Neutrophil (primary cell): ENCODE results near the gene OR5AP2.
"Not testable (repeated sequence)": the region's sequence is repeated elsewhere in the genome, so short reads cannot be mapped to it uniquely, and the experiment has no call there.

Source experiments
- H3K27ac ChIP-seq: fragments of 200-600 bp; sonication (generic); 2 replicates; pipeline ENCODE4 v1.5.1; 2016; ENCODE audit warnings: mild to moderate bottlenecking, moderate library complexity
- H3K27me3 ChIP-seq: fragments of 200-600 bp; sonication (generic); 2 replicates; pipeline ENCODE4 v1.6.0; 2016; ENCODE audit warnings: mild to moderate bottlenecking
- H3K36me3 ChIP-seq: fragments of 200-600 bp; sonication (generic); 2 replicates; pipeline ENCODE4 v1.5.1; 2017
- H3K4me1 ChIP-seq, 2 experiments: fragments of 200-600 bp in 1 of 2; sonication (generic) in 1 of 2; 1 replicate in 1 of 2; 2 replicates in 1 of 2; pipeline versions ENCODE4 v1.5.1 to v1.6.1; 2013 to 2016; ENCODE audit warnings: low read depth in 1 of 2, low read length in 1 of 2, mild to moderate bottlenecking in 1 of 2, moderate library complexity in 1 of 2; ENCODE audit not compliant: control insufficient read depth in 1 of 2, insufficient read depth in 1 of 2
- H3K4me3 ChIP-seq, 2 experiments: fragments of 200-600 bp in 1 of 2; sonication (generic) in 1 of 2; 1 replicate in 1 of 2; 2 replicates in 1 of 2; pipeline ENCODE4 v1.5.1; 2013 to 2016; ENCODE audit warnings: low read depth in 1 of 2, low read length in 1 of 2, mild to moderate bottlenecking in 1 of 2, moderate library complexity in 1 of 2
- H3K9me3 ChIP-seq: fragments of 200-600 bp; sonication (generic); 2 replicates; pipeline ENCODE4 v1.5.1; 2016
- CTCF ChIP-seq: fragments of 200-600 bp; sonication (generic); IDR thresholded peaks from 2 replicates; pipeline ENCODE4 v1.5.1; 2016; ENCODE audit warnings: antibody characterized with exemption

The OR5AP2 gene

GRCh38 chr11:56642339-56642738 lies at the start of gene OR5AP2:
OR5AP2 (minus strand) TSS chr11:56642439; CDS start chr11:56642439, 0 bp downstream.
- Histone ChIP-seq H3K4me1 (no peaks in the 10 kb centered on the region), H3K36me3 (no peaks in the 10 kb centered on the region), H3K27ac (no peak within 1 kb of the TSS), H3K4me3 (no peak within 1 kb of the TSS), H3K9me3 (no peaks in the 10 kb centered on the region), H3K27me3 (no peaks in the 10 kb centered on the region)
- TF ChIP-seq CTCF: no peak

DNA sequence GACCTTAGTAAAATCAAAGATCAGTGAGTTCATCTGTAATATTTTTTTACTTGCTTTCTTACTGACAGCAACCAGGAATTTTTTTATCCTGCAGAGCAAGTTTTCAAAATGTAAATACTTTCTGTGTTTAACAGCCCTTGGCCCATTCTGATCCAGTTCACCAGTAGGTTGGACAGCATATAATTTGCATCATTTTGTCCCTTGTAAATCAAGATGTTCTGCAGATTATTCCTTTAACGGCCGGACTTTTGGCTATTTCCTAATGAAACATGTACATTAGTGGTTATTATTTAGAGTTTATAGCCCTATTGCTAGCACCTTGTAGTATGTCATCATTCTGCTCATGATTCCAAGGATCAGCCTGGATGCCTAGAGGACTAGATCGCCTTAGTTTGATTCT lies 48.9 kb upstream of the OR5AP2 start:
- H3K4me1 ChIP-seq, H3K27ac ChIP-seq, H3K4me3 ChIP-seq, H3K27me3 ChIP-seq, H3K9me3 ChIP-seq, H3K36me3 ChIP-seq: not testable (repeated sequence)

GRCh38 chr11:56688554-56689100 lies 46.4 kb upstream of the OR5AP2 start:
- no peaks in the 10 kb centered on the region for H3K27me3 ChIP-seq
- no peaks in the 10 kb centered on the region for H3K4me1 ChIP-seq
- H3K9me3 ChIP-seq: no peaks in the 10 kb centered on the region
- H3K36me3 ChIP-seq: no peaks in the 10 kb centered on the region
- TF ChIP-seq CTCF: no peak
- no peak overlapping the region for H3K27ac ChIP-seq
- H3K4me3 ChIP-seq: no peak overlapping the region

GRCh38 chr11:56670984-56671383 lies 28.7 kb upstream of the OR5AP2 start:
- Histone ChIP-seq H3K4me3 (no peak overlapping the region), H3K4me1 (no peaks in the 10 kb centered on the region), H3K27ac (no peak overlapping the region), H3K27me3 (no peaks in the 10 kb centered on the region), H3K36me3 (no peaks in the 10 kb centered on the region), H3K9me3 (no peaks in the 10 kb centered on the region)
- TF ChIP-seq CTCF: no peak

GRCh38 chr11:56663386-56663785 lies 21.1 kb upstream of the OR5AP2 start, which contains the start of gene OR5AR1:
OR5AR1 (plus strand) TSS chr11:56663686; CDS start chr11:56663686, 0 bp downstream.
- Histone ChIP-seq H3K4me1 (no peaks in the 10 kb centered on the region), H3K4me3 (no peak within 1 kb of the TSS), H3K9me3 (no peaks in the 10 kb centered on the region), H3K36me3 (no peaks in the 10 kb centered on the region), H3K27me3 (no peaks in the 10 kb centered on the region), H3K27ac (no peak within 1 kb of the TSS)
- TF ChIP-seq CTCF: no peak

DNA sequence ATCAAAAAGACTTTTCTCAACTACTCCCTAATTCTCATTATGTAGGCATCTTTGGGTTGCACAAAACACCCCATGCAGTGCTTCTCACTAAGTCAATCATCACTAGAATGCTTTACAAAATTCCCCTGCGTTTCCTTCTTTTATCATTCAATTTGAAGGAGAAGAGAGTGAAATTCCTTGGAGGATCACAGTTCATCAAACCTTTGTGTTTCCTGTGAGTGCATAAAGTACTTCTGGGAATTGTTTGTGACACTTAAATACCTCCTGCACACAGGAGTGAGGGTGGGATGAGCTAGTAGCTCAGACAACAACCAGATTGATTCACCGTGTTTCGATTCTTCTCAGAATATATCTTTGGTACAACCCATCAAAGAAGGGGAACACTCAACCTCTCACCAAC lies 17.5 kb upstream of the OR5AP2 start:
- TF ChIP-seq CTCF: no peak
- Histone ChIP-seq H3K27me3 (no peaks in the 10 kb centered on the region), H3K9me3 (no peaks in the 10 kb centered on the region), H3K27ac (no peak overlapping the region), H3K36me3 (no peaks in the 10 kb centered on the region), H3K4me1 (no peaks in the 10 kb centered on the region), H3K4me3 (no peak overlapping the region)
